Glomerular visceral epithelial cell (primary cell): Measurements from ENCODE around the gene NDP.
A peak's percentile ranks its signal among the peaks of the same experiment; 100 is the strongest.
"Not testable (repeated sequence)": the region's sequence is repeated elsewhere in the genome, so short reads cannot be mapped to it uniquely, and the experiment has no call there.

Experiments
- DNase-seq: peaks from one replicate; pipeline ENCODE4 v3.0.0-alpha.2; 2016; ENCODE audit errors: extremely low spot score

Gene NDP

DNA sequence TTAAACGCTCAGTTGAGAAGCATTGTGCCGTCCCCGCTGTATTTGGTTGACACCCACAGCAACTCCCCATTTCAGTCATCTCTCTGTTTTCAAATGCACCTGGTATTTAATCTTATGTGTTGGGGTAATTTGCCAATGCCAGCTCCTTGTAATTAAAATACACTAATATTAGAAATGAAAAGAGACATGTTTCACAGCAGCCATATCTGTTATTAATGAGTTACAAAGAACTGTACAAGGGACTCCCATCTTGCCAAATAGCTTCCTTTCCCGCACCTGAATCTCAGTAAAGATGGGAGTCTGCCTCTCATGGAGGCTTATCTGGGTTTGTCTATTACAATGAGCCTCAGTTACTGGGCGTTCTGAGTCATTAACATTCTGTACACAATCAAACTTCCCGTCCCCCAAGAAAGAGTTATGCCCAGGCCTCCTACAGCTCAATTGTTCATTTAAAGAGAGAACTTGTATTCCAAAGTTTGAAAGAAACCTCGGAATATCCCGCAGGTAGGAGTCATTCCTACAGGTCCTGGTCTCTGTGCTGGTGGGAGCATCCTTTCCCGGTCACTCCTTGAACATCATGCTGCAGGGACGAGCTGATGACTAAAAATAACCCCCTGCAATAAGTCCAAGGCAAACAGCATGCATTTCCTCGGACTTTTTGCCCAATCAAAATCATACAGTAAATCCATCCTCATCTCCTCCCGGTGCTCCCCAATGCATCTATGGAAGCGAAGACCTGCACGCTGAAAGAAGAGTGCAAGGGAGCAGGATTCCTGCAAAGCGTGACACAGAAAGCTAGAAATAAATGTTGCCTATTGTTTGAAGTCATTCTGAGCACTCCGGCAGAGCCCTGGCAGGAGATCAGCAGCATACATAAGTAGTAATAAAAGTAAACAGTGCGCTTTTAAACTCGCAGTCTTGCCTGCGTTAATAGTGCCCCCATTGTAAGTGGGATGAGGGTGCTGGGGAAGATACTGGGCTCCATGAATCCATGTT, 926 bp downstream of the NDP start:
- no peak for DNase-seq

DNA sequence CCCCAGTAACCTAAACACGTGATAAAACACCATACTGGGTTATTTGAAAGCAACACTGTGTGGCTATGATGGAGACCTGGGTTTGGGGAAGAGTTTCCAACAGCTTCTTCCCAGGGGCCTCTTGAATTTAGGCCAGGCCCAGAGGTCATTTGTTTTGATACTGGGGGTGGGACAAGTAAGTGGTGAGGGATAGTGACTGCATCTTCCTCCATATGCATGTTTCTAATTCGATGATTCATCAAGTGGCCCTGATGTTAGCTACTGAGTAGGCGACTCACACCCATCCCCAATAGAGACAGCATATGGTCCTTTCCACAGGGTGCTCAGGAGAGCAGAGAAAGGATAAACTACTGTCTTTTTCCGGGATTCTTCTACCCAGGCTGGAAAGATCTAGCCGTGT, 2.7 kb downstream of the NDP start:
- peak; percentile 56 for DNase-seq

DNA sequence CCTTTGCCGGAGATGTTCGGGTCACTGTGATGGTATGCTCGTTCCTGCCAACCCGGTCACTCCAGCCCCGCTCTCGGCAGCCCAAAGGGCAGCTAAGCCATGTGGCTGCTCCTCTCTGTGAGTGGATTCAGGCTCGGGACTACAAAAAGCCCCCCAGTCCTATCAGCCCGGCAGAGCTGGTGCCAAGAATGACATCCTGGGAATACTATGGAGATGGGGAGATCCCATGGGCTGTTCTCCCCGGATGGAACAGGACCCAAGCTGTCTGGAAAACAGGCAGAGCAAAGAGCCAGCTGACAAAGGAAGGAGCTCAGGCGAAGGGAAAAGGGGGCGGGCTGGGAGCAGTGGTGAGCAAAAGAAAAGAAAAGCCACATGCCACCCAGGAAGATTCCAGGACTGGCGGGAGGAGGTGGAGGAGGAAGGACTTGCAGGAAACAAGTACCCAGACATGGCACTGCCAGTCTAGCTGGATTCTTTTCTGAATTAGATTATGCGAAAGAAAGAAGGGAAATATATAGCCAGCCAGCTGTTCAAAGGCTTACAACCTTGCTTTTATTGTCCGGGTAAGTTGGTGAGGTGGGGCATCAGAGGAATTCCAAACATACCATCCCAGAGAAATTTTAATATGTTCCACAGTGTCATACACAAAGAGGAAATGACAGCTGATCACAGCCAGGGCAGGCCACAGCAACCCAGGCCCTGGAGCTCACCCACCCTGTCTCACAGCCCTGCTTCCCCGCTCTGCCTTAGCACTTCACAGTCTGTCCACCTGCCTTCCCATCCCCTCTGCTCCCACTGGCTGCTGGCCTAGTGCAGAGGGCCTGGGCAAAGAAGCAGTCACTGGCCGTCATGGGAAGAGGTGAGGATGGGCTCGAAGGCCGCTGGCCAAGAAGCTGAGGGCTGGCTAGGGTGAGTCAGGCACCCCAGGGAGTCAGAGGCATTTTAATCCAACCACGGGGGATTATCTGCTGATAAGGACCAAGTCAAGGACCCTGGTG, 3.4 kb downstream of the NDP start:
- peak; percentile 80 for DNase-seq

- no peak for DNase-seq
Measured at GRCh38 chrX:43968359-43968781, 4.8 kb downstream of the NDP start.

DNA sequence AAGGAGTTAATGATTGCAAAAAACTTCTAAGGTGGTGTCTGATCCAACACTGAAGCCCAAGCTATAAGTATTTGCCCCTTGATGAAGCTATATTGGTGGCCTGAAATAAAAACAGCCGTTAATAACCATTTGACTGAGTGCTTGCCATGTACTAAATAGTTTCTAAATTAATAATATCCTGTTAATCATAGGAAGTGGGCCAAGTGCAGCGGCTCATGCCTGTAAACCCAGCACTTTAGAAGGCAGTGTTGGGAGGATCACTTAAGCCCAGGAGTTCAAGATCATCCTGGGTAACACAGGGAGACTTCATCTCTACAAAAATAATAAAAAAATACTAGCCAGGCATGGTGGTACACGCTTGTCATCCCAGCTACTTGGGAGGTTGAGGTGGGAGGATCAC, 8.3 kb downstream of the NDP start:
- no peak for DNase-seq

DNA sequence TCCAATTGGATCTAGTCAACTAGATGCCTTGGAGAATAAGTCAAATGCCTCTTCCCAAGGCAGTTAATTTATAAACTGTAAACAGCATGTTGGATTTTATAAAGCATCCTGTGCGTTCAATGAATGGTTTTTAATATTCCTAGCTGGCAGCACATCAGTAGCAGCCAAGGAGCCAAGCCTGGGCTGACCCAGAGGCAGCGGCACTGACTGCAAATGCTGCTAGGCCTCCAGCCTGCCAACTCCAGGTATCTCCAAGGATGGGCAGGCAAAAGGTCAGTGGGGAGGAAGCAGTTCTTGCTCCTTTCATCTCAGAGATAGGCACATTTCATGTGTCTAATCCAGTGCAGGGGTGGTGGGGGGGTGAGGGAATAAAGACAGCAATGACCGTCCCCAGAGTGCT, 9.5 kb downstream of the NDP start:
- no peak for DNase-seq

DNA sequence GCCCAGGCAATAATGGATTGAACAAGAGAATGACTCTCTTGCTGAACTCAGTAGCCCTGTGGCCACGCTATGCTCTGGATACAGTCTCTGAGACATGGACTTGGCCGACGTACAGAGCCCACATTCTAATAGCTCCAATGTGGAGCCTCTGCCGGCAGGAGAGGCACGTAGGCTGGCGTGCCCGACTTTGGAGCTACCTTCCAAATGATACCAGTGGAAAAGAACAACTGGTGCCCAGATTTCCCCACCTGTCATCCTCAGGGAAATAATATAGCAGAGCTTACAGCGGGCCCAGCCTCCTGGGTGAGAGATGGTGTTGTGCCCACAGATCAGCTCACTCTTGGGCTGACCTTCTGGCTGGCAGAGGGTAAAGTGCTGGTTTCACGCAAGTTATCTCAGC, 10.6 kb downstream of the NDP start:
- DNase-seq: no peak

DNA sequence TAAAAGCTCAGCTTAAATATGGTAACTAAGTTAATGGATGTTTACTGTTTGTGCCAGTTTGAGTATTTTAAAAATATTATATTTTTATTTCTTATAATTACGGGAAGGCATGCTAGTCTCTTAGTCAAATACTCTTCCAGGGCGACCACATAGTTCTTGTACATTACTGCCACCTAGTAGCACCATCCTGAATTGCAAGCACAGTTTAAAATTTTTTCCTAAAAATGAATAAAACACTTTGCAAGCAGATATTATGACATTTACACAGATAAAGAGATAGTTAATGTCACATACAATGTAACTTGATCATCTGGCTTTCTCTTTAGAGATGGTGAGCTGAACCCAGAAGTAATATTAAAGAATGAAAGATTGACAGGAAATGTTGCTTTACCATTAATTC, 11.5 kb downstream of the NDP start:
- no peak for DNase-seq

- peak; percentile 77 for DNase-seq
Measured at GRCh38 chrX:43958529-43958928, 14.7 kb downstream of the NDP start.

DNA sequence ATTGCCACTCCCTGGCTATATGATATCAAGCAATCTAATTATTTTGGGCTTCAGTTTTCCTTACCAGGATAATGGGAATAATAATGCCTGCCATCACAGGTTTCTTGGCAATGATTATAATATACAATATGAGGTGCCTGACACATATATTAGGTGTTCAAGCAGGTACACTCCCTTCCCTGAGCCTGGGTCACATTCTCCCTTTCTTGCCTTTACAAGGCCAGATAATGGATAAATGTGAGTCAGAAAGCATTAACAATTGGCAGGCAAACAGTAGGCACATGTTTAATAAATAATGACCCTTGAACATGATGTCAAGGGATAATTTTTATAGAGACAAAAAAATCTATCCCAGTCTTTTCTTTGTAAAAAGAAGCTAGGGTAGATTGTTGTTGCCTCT, 17.2 kb downstream of the NDP start:
- no peak for DNase-seq

GRCh38 chrX:43953218-43953617, 20.0 kb downstream of the NDP start:
- DNase-seq: no peak

GRCh38 chrX:43949669-43950068, 23.5 kb downstream of the NDP start:
- no peak for DNase-seq

- peak; percentile 1 for DNase-seq
Measured at GRCh38 chrX:43940816-43941474, 32.2 kb downstream of the NDP start.

DNA sequence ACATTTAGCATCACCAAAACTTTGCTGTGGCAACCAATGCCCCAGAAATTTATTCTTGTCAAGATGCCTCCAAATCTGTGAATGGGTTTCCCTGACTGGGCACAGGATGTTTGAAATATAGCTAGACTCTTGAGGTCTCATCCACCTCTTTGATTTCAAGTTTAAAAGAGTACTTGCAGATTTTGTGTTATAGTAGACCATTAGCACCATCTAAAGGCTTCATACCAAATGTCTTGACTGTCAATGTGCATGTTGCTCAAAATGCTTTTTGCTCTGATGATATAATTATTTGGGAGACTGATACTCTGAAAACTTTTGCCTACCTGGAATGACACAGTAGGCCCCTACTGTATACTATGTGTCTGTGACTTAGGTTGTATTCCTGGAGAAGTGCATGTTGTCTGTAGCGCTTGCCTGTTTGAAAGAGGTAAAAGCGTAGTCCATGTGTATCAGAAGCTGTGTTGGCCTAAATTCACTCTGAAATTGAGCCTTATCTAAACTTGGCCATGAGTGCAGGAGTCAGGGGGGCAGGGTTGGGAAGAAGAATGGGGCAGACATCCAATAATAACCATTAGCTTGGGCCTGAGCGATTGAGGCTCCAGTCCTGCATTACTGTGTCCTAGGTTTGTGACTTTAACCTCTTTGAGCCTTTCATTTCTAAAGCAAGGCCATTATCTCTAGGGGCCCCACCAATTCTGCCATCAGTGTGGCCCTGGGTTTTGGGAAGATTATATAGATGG, 33.8 kb downstream of the NDP start:
- no peak for DNase-seq

GRCh38 chrX:43922032-43922431, 51.2 kb downstream of the NDP start:
- DNase-seq: not testable (repeated sequence)

DNA sequence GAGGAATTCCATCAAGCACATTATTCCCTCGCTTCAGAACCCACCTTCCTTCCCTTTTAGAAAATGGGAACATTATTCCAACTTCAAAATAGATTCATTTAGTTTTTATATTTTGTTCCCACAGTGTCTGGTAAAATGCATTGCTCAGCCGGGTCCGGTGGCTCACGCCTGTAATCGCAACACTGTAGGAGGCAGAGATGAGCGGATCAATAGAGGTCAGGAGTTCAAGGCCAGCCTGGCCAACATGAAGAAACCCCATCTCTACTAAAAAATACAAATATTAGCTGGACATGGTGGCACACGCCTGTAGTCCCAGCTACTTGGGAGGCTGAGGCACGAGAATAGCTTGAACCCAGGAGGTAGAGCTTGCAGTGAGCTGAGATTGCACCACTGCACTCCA, 62.4 kb downstream of the NDP start:
- not testable (repeated sequence) for DNase-seq

- no peak for DNase-seq
Measured at GRCh38 chrX:43910012-43910411, 63.2 kb downstream of the NDP start.

DNA sequence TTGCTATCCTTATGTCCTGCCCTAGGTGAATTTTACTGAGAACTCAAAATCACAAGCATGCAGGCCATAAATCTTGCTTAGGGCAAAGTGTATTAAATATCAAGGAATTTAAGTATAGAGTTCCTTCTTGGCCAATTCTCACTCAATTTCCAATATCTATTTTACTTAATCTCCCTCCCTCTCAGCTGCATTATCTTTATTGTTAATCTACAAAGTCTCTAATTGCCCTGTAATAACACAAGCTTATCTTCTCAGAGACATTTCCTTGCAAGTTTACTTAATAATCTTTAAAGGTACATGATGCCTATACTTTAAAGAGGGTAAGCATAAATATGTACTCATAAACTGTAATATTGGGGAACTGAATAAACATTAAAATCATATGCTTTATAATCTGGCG, 64.0 kb downstream of the NDP start:
- no peak for DNase-seq

- no peak for DNase-seq
Measured at GRCh38 chrX:43899878-43900815, 73.0 kb downstream of the NDP start.
